PFSK-1 (cell line): Measurements from ENCODE around the gene CC2D2A.

Experiments
- FOXP2 ChIP-seq: optimal IDR thresholded peaks from 2 replicates; pipeline ENCODE3; 2011; ENCODE audit warnings: borderline replicate concordance, control low read depth, inconsistent platforms; ENCODE audit not compliant: insufficient read depth; ENCODE audit errors: extremely low read length, extremely low read depth
- POLR2AphosphoS5 ChIP-seq: IDR thresholded peaks from 2 replicates; pipeline ENCODE4 v1.6.1; 2012; ENCODE audit warnings: low read depth, mild to moderate bottlenecking, control low read depth, low read length, moderate library complexity
- SIN3A ChIP-seq: IDR thresholded peaks from 2 replicates; pipeline ENCODE4 v1.6.1; 2012; ENCODE audit warnings: mild to moderate bottlenecking, low read length, moderate library complexity, borderline replicate concordance; ENCODE audit not compliant: insufficient read depth
- TAF1 ChIP-seq: IDR thresholded peaks from 2 replicates; pipeline ENCODE4 v1.6.1; 2012; ENCODE audit warnings: low read length, control low read depth, borderline replicate concordance; ENCODE audit not compliant: insufficient read depth
- TF ChIP-seq, protein P1 (sequence below), 2 experiments: IDR thresholded peaks; 2 replicates each; pipeline versions ENCODE4 v1.6.1 to v1.8.0; 2011 to 2012; ENCODE audit warnings: low read depth in 2 of 2, low read length in 2 of 2, control low read depth in 1 of 2, inconsistent platforms in 1 of 2, mild to moderate bottlenecking in 1 of 2, moderate library complexity in 1 of 2; ENCODE audit not compliant: insufficient read depth in 1 of 2

The CC2D2A gene

DNA sequence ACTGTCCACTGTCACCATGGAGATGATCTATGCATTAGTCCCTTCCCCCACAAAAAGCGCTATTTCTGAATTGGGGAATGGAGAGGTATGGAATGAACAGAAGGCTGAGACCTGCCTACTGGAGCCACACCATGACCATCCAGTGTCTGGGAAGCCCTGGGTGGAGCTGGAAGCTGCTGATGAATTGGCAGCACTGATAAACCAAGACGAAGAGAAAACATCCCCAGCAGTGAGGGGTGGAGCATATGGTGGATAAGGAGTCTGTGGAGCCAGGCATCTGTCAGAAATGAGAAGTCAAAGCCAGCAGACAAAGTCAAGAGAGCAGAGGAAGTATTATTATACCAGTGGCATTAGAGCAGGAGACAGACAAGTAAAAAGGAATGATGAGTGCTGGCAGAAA lies 13.2 kb downstream of the CC2D2A start:
- TF ChIP-seq, protein P1, sequence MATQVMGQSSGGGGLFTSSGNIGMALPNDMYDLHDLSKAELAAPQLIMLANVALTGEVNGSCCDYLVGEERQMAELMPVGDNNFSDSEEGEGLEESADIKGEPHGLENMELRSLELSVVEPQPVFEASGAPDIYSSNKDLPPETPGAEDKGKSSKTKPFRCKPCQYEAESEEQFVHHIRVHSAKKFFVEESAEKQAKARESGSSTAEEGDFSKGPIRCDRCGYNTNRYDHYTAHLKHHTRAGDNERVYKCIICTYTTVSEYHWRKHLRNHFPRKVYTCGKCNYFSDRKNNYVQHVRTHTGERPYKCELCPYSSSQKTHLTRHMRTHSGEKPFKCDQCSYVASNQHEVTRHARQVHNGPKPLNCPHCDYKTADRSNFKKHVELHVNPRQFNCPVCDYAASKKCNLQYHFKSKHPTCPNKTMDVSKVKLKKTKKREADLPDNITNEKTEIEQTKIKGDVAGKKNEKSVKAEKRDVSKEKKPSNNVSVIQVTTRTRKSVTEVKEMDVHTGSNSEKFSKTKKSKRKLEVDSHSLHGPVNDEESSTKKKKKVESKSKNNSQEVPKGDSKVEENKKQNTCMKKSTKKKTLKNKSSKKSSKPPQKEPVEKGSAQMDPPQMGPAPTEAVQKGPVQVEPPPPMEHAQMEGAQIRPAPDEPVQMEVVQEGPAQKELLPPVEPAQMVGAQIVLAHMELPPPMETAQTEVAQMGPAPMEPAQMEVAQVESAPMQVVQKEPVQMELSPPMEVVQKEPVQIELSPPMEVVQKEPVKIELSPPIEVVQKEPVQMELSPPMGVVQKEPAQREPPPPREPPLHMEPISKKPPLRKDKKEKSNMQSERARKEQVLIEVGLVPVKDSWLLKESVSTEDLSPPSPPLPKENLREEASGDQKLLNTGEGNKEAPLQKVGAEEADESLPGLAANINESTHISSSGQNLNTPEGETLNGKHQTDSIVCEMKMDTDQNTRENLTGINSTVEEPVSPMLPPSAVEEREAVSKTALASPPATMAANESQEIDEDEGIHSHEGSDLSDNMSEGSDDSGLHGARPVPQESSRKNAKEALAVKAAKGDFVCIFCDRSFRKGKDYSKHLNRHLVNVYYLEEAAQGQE (IDR thresholded peaks at IDR 0.05; ENCODE audit: insufficient read depth in 1 of 2, low read depth in 2 of 2, low read length in 2 of 2): no peak
- no peak for TF ChIP-seq FOXP2
- TF ChIP-seq POLR2AphosphoS5: no peak
- no peak for TF ChIP-seq SIN3A
- TF ChIP-seq TAF1: no peak

DNA sequence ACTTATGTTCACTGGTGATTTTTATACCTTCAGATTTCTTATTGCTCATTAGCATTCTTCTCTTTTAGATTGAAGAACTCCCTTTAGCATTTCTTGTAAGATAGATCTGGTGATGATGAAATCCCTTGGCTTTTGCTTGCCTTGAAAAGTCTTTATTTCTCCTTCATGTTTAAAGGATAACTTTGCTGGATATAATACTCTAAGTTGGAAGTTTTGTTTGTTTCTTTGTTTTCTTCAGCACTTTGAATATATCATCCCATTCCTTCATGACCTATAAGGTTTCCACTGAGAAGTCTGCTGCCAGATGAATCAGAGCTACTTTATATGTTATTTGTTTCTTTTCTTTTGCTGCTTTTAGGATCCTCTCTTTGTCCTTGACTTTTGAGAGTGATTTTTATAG lies 18.5 kb downstream of the CC2D2A start:
- TF ChIP-seq FOXP2 (no peak), POLR2AphosphoS5 (no peak)

DNA sequence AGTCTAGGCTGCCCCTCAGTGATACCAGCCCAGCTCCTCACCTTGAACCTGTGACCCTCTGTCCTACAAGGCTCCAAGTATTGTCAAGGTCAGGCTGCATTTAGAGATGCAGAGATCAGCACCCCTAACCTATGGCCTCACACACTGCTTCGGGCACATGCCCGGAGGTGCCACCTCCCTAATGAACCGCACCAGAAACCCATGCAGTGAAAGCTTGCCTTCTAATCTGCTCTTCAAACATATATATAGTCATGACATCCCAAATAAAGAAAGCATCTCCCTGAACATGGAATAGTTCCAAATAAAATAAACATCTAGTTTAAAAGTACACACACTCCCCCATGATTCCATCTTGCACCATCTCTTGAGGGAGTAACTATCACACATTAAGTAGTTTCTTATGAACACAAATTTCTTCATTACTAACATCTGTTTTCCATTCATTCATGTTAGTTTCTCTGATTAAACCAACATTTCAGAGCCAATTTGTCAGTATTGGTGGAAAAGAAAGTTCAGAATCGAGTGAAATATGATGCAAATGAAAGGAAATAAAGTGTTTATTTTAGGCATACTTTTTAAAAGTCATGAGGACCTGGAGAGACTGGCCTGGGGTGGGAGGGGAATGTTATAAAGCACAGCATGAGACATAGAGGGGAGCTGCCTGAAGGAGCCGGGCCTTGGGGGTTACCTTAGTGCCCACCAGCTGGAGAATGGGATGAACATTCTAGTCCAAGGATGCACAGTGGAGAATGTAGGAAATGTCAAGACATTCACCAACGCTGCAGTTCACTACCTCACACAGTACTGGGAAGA lies 19.2 kb downstream of the CC2D2A start:
- TF ChIP-seq TAF1: no peak
- TF ChIP-seq FOXP2: no peak
- TF ChIP-seq POLR2AphosphoS5: no peak; the same call in 1 of the 2 replicates
- TF ChIP-seq, protein P1 (IDR thresholded peaks at IDR 0.05; ENCODE audit: insufficient read depth in 1 of 2, low read depth in 2 of 2, low read length in 2 of 2): no peak
- no peak for TF ChIP-seq SIN3A

DNA sequence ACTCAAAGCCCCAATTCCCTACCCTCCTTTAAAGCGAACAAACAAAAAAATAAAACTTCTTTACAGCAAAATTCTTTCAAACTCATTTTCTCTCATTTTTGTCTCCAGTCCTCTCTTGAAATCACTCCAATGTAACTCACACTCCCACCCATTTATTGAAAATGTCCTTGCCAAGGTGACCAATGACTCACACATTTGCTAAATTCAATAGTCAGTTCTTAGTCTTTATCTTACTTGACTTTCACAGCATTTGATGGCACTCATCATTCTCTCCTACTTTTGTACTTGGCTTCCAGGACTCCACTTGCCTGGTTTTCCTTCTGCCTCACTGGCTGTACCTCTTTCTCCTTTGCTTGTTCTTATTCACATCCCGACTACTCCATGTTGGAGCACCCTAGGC lies 19.9 kb downstream of the CC2D2A start:
- TF ChIP-seq, protein P1 (IDR thresholded peaks at IDR 0.05; ENCODE audit: insufficient read depth in 1 of 2, low read depth in 2 of 2, low read length in 2 of 2): no peak
- TF ChIP-seq SIN3A: no peak
- no peak for TF ChIP-seq POLR2AphosphoS5
- TF ChIP-seq FOXP2: no peak
- TF ChIP-seq TAF1: no peak

DNA sequence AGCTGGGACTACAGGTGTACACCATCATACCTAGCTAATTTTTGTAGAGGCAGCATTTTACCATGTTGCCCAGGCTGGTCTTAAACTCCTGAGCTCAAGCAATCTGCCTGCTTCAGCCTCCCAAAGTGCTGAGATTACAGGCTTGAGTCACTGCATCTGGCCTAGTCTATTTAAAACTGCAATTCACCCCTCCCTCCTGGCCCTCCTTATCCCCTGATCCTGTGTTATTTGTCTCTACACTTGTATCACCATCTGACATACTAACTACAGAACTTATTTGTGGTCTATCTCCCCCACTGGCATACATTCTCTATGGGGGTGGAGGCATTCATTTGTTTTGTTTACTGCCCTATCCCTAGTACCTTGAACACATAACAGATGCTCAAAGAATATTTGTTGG lies 23.7 kb downstream of the CC2D2A start:
- TF ChIP-seq POLR2AphosphoS5: no peak
- TF ChIP-seq, protein P1 (IDR thresholded peaks at IDR 0.05; ENCODE audit: insufficient read depth in 1 of 2, low read depth in 2 of 2, low read length in 2 of 2): no peak
- no peak for TF ChIP-seq FOXP2
- TF ChIP-seq SIN3A: no peak
